ENCODE results near the gene SLC15A1. TPM values are rescaled to one million over a fixed set of nuclear protein-coding genes. Genes with fewer than 3 reads are reported as not detected.
A peak's percentile ranks its signal among the peaks of the same experiment; 100 is the strongest.

Gene SLC15A1
- total RNA-seq, 2 donors from 2014 or later, result not detected

DNA sequence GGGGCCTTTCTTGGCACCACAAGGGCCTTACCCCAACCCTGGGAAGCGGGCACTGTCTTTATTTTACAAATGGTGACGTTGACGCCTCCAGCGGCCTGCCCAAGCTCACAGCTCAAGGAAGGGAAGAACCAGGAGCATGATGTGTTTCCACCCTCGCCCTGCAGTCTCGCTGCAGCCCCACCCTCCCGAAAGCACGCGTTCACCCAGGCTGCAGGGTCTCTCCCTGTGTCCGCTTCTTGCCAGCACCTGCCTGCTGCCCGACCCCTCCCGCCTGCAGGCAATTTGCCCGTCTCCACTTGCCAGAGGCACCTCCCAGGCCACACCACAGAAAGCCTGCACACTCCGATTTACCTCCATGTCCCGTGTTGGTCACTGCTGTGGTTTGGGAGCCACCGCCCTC, 76.6 kb downstream of the SLC15A1 start:
- Histone ChIP-seq H3K27me3 (no peaks in the 10 kb centered on the region), H3K27ac (no peak overlapping the region), H3K9me3 (no peaks in the 10 kb centered on the region), H3K4me1 (peaks cover 0 to 9% of the 10 kb centered on the region in 2 donors), H3K4me3 (no peak overlapping the region), H3K36me3 (no peaks in the 10 kb centered on the region)
- TF ChIP-seq CTCF (IDR thresholded peaks at IDR 0.05), result no peak
- DNase-seq (ENCODE audit: low spot score), result no peak

- H3K4me3 ChIP-seq, result no peak overlapping the region
- TF ChIP-seq CTCF (IDR thresholded peaks at IDR 0.05), result no peak
- no peaks in the 10 kb centered on the region for H3K36me3 ChIP-seq
- H3K9me3 ChIP-seq, result no peaks in the 10 kb centered on the region
- no peaks in the 10 kb centered on the region for H3K27me3 ChIP-seq
- H3K4me1 ChIP-seq, result peaks cover 0 to 9% of the 10 kb centered on the region in 2 donors
- no peak for DNase-seq (ENCODE audit: low spot score)
- H3K27ac ChIP-seq, result no peak overlapping the region
Measured at GRCh38 chr13:98675066-98675465, 77.4 kb downstream of the SLC15A1 start.

- peak; percentile 85 for DNase-seq (ENCODE audit: low spot score)
- Histone ChIP-seq H3K9me3 (no peaks in the 10 kb centered on the region), H3K27me3 (no peaks in the 10 kb centered on the region), H3K4me1 (peaks cover 0 to 9% of the 10 kb centered on the region in 2 donors), H3K4me3 (no peak overlapping the region), H3K36me3 (no peaks in the 10 kb centered on the region), H3K27ac (no peak overlapping the region)
- TF ChIP-seq CTCF (IDR thresholded peaks at IDR 0.05), result peak; percentile 81 to 95
Measured at GRCh38 chr13:98672947-98673613, 79.4 kb downstream of the SLC15A1 start.

DNA sequence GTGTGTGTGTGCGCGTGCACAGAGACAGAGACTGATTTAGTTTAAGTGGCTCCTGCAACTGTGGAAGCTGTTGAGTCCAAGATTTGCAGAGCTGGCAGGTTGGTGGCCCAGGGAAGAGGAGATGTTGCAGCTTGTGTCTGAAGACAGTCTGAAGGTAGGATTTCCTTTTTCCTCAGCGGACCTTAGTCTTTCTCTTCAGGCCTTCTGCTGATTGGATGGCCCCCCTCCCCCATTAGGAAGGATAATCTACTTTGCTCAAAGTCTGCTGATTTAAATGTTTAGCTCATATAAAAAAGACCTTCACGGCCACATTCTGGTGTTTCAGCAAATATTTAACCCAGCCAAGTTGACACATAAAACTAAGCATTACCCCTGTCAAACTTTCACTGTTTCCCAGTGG, 84.3 kb downstream of the SLC15A1 start:
- no peak for DNase-seq (ENCODE audit: low spot score)
- Histone ChIP-seq H3K4me3 (no peak overlapping the region), H3K27ac (no peak overlapping the region), H3K27me3 (no peaks in the 10 kb centered on the region), H3K36me3 (no peaks in the 10 kb centered on the region), H3K4me1 (peaks cover 0 to 6% of the 10 kb centered on the region in 2 donors), H3K9me3 (no peaks in the 10 kb centered on the region)
- TF ChIP-seq CTCF (IDR thresholded peaks at IDR 0.05), result no peak

GRCh38 chr13:98665638-98665995, 86.9 kb downstream of the SLC15A1 start:
- H3K27me3 ChIP-seq, result no peaks in the 10 kb centered on the region

More at GRCh38 chr13:98665638-98665995, 86.9 kb downstream of the SLC15A1 start:
- Histone ChIP-seq H3K9me3 (no peaks in the 10 kb centered on the region), H3K4me3 (no peak overlapping the region), H3K27ac (no peak overlapping the region), H3K4me1 (no peaks in the 10 kb centered on the region), H3K36me3 (no peaks in the 10 kb centered on the region)
- DNase-seq (ENCODE audit: low spot score), result no peak
- no peak for TF ChIP-seq CTCF (IDR thresholded peaks at IDR 0.05)
